Gastroesophageal sphincter (tissue), 4 donors: Measurements from ENCODE around the gene SMAD3. TPM values are rescaled to one million over a fixed set of nuclear protein-coding genes. Genes with fewer than 3 reads are reported as not detected.

Experiments used
- ATAC-seq: fragments of 150-250 bp; one replicate; pipeline ENCODE4 v1.9.1; 2016; ENCODE audit warnings: mild to moderate bottlenecking, moderate library complexity
- H3K27ac ChIP-seq, 4 donors: fragments of 200-600 bp; sonication (generic) in 3 of 4; 1 replicate in 3 of 4; 2 replicates in 1 of 4; pipeline ENCODE4 v1.5.1; 2016 to 2019
- H3K27me3 ChIP-seq: fragments of 200-600 bp; sonication (generic); one replicate; pipeline ENCODE4 v1.5.1; 2019
- H3K36me3 ChIP-seq, 2 donors: fragments of 200-600 bp; sonication (generic); one replicate each; pipeline ENCODE4 v1.5.1; 2019; ENCODE audit warnings: control low read depth in 1 of 2
- H3K4me1 ChIP-seq, 3 donors: fragments of 200-600 bp; sonication (generic); 1 replicate in 2 of 3; 2 replicates in 1 of 3; pipeline ENCODE4 v1.5.1; 2016 to 2019; ENCODE audit warnings: control low read depth in 2 of 3
- H3K4me3 ChIP-seq, 2 donors: fragments of 200-600 bp; sonication (generic); one replicate each; pipeline ENCODE4 v1.5.1; 2019; ENCODE audit warnings: mild to moderate bottlenecking in 1 of 2, moderate library complexity in 1 of 2
- H3K9me3 ChIP-seq, 3 donors: fragments of 200-600 bp; sonication (generic); one replicate each; pipeline ENCODE4 v1.5.1; 2017 to 2019; ENCODE audit warnings: control low read depth in 2 of 3
- EP300 ChIP-seq: sonication (generic); formaldehyde crosslinking; IDR thresholded peaks from one replicate; pipeline ENCODE4 v1.6.1; 2017; ENCODE audit warnings: antibody characterized with exemption, mild to moderate bottlenecking
- POLR2A ChIP-seq, 2 donors: fragments of 450-650 bp; IDR thresholded peaks; one replicate each; pipeline ENCODE4 v1.6.1; 2017; ENCODE audit warnings: antibody characterized with exemption in 2 of 2, mild to moderate bottlenecking in 2 of 2, moderate library complexity in 1 of 2
- POLR2AphosphoS5 ChIP-seq: sonication (generic); formaldehyde crosslinking; IDR thresholded peaks from one replicate; pipeline ENCODE4 v1.6.1; 2017; ENCODE audit warnings: antibody characterized with exemption
- WGBS, 2 donors: methylation state at CpG; one replicate each; pipeline ENCODE4 v1.1.5; 2018; ENCODE audit warnings: low coverage in 1 of 2; 5-methylcytosine and 5-hydroxymethylcytosine counted together
- total RNA-seq, 4 donors: library from RNA; depleted of rRNA; stranded (reverse); fragments of >200 nt; gene quantifications; one replicate each; pipeline ENCODE4 v1.1.0, GENCODE V29; 2016
- TF ChIP-seq, protein P1 (sequence below), 4 experiments: fragments of 200-600 bp in 2 of 4; fragments of 450-650 bp in 2 of 4; sonication (generic) in 1 of 4; IDR thresholded peaks; one replicate each; pipeline ENCODE4 v1.5.1; 2017 to 2019; ENCODE audit warnings: antibody characterized with exemption in 4 of 4, mild to moderate bottlenecking in 2 of 4, moderate library complexity in 2 of 4

Gene SMAD3
- total RNA-seq, 4 donors from 2014 or later, result 19.8 to 30.6 (median 25.9) TPM

DNA sequence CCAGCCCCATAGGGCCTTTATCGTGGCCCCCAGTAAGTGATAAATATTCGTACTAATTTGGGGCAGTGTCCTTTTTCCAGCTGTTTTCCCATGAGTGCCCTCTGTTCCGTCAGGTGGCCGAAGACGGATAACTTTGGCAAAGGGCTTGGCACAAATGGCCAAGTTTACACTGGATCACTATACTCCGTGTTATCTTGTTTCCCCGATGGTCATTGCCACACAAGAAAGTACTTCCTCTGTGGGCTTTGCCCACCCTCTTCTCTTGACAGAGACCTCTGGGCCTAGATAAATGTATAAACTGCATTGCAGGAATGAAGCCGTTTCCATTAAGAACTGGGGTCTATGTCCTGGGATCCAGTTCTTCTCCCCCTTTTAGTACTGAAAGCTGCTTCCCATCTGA lies 39.1 kb downstream of the SMAD3 start:
- Histone ChIP-seq H3K27ac (peak overlapping the region; percentile 37 to 87 (median 82)), H3K27me3 (no peaks in the 10 kb centered on the region), H3K36me3 (no peaks in the 10 kb centered on the region), H3K9me3 (no peaks in the 10 kb centered on the region), H3K4me1 (peaks cover 17 to 99% (median 63%) of the 10 kb centered on the region in 3 donors), H3K4me3 (no peak overlapping the region)
- ATAC-seq, result no peak
- TF ChIP-seq POLR2AphosphoS5, result no peak
- no peak for TF ChIP-seq EP300
- TF ChIP-seq, protein P1, sequence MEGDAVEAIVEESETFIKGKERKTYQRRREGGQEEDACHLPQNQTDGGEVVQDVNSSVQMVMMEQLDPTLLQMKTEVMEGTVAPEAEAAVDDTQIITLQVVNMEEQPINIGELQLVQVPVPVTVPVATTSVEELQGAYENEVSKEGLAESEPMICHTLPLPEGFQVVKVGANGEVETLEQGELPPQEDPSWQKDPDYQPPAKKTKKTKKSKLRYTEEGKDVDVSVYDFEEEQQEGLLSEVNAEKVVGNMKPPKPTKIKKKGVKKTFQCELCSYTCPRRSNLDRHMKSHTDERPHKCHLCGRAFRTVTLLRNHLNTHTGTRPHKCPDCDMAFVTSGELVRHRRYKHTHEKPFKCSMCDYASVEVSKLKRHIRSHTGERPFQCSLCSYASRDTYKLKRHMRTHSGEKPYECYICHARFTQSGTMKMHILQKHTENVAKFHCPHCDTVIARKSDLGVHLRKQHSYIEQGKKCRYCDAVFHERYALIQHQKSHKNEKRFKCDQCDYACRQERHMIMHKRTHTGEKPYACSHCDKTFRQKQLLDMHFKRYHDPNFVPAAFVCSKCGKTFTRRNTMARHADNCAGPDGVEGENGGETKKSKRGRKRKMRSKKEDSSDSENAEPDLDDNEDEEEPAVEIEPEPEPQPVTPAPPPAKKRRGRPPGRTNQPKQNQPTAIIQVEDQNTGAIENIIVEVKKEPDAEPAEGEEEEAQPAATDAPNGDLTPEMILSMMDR (IDR thresholded peaks at IDR 0.05), result no peak
- no peak for TF ChIP-seq POLR2A (IDR thresholded peaks at IDR 0.05)
- WGBS, 2 donors, result 37 to 38% methylated on average over 5 to 8 of the region's 8 CpGs

DNA sequence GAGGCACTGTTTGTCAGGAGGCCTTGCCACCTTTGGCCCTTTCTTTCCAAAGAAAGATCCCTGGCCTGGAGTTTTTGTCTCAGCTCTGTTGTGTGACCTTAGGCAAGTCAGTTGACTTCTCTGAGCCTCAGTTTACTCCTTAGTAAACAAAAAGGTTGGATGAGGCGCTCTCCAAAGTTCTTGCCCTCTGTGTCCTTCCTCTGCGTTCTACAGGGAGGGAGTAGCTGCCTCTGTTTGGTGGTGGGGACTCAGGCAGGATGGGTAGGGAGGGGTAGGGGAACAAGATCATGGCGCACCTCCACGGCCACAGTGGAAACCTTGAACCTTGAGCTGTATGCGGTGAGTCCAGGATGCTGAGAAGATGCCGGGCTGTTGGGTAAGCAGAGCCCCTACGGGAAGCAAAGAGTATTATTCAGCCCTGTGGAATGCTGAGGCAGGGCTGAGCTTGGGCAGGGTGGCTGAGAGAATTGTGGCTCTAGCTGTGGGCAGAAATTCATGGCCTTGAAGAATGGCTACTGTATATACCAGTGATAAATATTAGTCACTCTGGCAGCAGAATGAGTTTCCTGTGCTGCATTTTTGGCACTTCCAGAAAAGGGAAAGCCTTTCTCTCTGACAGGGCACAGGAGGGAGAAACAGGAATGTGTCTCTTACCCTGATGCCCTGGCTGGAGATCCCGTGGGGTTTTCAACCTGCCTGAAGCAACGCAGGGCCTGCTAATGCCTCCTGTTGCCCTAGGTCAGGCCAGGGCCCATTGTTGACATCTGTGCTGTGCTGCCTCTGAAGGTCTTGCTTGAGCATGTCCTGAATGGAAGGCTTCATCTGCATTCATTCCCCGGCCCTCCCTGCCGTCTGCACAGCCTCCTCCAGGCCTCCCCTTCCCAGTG lies 39.9 kb downstream of the SMAD3 start:
- ATAC-seq, result peak; percentile 87
- Histone ChIP-seq H3K4me1 (peaks cover 17 to 99% (median 66%) of the 10 kb centered on the region in 3 donors), H3K9me3 (no peaks in the 10 kb centered on the region), H3K27ac (peak overlapping the region; percentile 37 to 87 (median 82)), H3K27me3 (no peaks in the 10 kb centered on the region), H3K4me3 (no peak overlapping the region), H3K36me3 (no peaks in the 10 kb centered on the region)
- WGBS, 2 donors, result 31 to 50% methylated on average over 2 to 3 of the region's 11 CpGs
- TF ChIP-seq POLR2AphosphoS5, result peak; percentile 95
- TF ChIP-seq EP300, result no peak
- TF ChIP-seq, protein P1 (IDR thresholded peaks at IDR 0.05), result peak in 2 of 4 experiments; percentile 49 to 52

GRCh38 chr15:67105991-67106763 lies 40.8 kb downstream of the SMAD3 start:
- ATAC-seq, result no peak

GRCh38 chr15:67106764-67107013 lies 41.3 kb downstream of the SMAD3 start:
- Histone ChIP-seq H3K9me3 (peaks cover 0 to 4% (median 0%) of the 10 kb centered on the region in 3 donors), H3K4me1 (peaks cover 17 to 92% (median 64%) of the 10 kb centered on the region in 3 donors), H3K27me3 (no peaks in the 10 kb centered on the region), H3K4me3 (no peak overlapping the region), H3K36me3 (no peaks in the 10 kb centered on the region), H3K27ac (peak overlapping the region; percentile 25 to 87 (median 82))
- whole genome bisulfite sequencing, 2 donors, result 0% methylated on average over 1 of the region's 2 CpGs; no CpG with 5 or more reads in 1 of the 2 donors
- TF ChIP-seq, protein P1 (IDR thresholded peaks at IDR 0.05), result no peak
- TF ChIP-seq EP300 (no peak), POLR2A (IDR thresholded peaks at IDR 0.05) (no peak), POLR2AphosphoS5 (no peak)
- no peak for ATAC-seq

More at GRCh38 chr15:67105991-67106763, 40.8 kb downstream of the SMAD3 start:
- peak overlapping the region; percentile 25 to 87 (median 82) for H3K27ac ChIP-seq
- peaks cover 17 to 97% (median 69%) of the 10 kb centered on the region in 3 donors for H3K4me1 ChIP-seq
- no peaks in the 10 kb centered on the region for H3K36me3 ChIP-seq
- H3K27me3 ChIP-seq, result no peaks in the 10 kb centered on the region
- no peak overlapping the region for H3K4me3 ChIP-seq
- TF ChIP-seq POLR2AphosphoS5 (no peak), EP300 (no peak), POLR2A (IDR thresholded peaks at IDR 0.05) (no peak)
- TF ChIP-seq, protein P1 (IDR thresholded peaks at IDR 0.05), result no peak
- H3K9me3 ChIP-seq, result no peaks in the 10 kb centered on the region
- 69 to 78% methylated on average over 3 to 8 of the region's 8 CpGs for WGBS, 2 donors
